Right atrium auricular region (tissue), 2 donors: Measurements from ENCODE around the gene ZGPAT. TPM values are rescaled to one million over a fixed set of nuclear protein-coding genes. Genes with fewer than 3 reads are reported as not detected.
A peak's percentile ranks its signal among the peaks of the same experiment; 100 is the strongest.

Experiments
- DNase-seq: peaks from one replicate; pipeline ENCODE4 v3.0.0-alpha.2; 2019; ENCODE audit warnings: low spot score
- H3K27ac ChIP-seq, 2 donors: fragments of 200-600 bp; sonication (generic); 1 replicate in 1 of 2; 2 replicates in 1 of 2; pipeline ENCODE4 v1.5.1; 2016 to 2019
- H3K27me3 ChIP-seq, 2 donors: fragments of 200-600 bp; sonication (generic); one replicate each; pipeline versions ENCODE4 v1.5.1 to v1.6.0; 2017 to 2019
- H3K36me3 ChIP-seq: fragments of 200-600 bp; sonication (generic); one replicate; pipeline ENCODE4 v1.5.1; 2016
- H3K4me1 ChIP-seq, 2 donors: fragments of 200-600 bp; sonication (generic); one replicate each; pipeline versions ENCODE4 v1.5.1 to v1.6.0; 2017 to 2019
- H3K4me3 ChIP-seq, 2 donors: fragments of 200-600 bp; sonication (generic); 1 replicate in 1 of 2; 2 replicates in 1 of 2; pipeline ENCODE4 v1.5.1; 2017 to 2019; ENCODE audit warnings: mild to moderate bottlenecking in 1 of 2, moderate library complexity in 1 of 2
- H3K9me3 ChIP-seq, 2 donors: fragments of 200-600 bp; sonication (generic); one replicate each; pipeline ENCODE4 v1.5.1; 2019
- total RNA-seq, 2 donors: library from RNA; depleted of rRNA; stranded (reverse); fragments of >200 nt; gene quantifications; one replicate each; pipeline ENCODE4 v1.1.0, GENCODE V29; 2016
- TF ChIP-seq, protein P1 (sequence below), 2 donors: fragments of 200-600 bp; sonication (generic); IDR thresholded peaks; one replicate each; pipeline ENCODE4 v1.5.1; 2019; ENCODE audit warnings: antibody characterized with exemption in 2 of 2

ZGPAT gene
- total RNA-seq, 2 donors from 2014 or later, result 11.9 to 15.1 TPM

DNA sequence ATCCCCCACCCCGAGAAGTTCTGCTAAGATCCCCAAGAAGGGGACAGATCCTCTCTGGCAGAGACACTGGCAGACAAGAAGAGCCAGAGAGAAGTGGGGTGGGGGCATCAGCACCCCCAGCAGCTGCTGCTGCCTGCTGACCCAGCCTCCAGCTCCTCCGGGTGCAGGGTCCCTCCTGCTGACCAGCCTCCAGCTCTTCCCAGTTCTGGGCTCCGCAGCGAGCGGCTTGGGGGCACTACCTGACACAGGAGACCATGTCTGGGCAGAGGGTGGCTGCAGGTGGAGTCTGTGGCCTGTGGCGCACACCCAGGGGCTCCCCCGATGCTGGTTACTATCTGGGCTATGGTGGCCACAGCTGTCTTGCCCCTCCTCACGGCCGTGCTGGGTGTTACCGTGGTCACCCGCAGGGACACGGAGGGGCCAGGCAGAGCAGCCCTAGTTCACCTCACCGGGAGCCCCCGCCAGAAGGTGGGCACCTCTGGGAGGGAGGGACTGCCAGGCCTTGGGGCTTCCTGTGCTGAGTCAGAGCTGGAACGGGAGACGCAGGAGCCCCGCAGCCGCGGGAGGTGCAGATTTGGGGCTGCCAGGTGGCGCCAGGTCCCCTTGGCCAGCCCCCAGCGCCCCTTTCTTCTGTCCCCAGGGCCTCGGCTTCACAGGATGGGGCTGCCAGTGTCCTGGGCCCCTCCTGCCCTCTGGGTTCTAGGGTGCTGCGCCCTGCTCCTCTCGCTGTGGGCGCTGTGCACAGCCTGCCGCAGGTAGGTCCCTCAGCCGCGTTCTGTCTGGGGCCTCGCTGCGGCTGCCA, 29.3 kb downstream of the ZGPAT start:
- TF ChIP-seq, protein P1, sequence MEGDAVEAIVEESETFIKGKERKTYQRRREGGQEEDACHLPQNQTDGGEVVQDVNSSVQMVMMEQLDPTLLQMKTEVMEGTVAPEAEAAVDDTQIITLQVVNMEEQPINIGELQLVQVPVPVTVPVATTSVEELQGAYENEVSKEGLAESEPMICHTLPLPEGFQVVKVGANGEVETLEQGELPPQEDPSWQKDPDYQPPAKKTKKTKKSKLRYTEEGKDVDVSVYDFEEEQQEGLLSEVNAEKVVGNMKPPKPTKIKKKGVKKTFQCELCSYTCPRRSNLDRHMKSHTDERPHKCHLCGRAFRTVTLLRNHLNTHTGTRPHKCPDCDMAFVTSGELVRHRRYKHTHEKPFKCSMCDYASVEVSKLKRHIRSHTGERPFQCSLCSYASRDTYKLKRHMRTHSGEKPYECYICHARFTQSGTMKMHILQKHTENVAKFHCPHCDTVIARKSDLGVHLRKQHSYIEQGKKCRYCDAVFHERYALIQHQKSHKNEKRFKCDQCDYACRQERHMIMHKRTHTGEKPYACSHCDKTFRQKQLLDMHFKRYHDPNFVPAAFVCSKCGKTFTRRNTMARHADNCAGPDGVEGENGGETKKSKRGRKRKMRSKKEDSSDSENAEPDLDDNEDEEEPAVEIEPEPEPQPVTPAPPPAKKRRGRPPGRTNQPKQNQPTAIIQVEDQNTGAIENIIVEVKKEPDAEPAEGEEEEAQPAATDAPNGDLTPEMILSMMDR (IDR thresholded peaks at IDR 0.05), result no peak
- no peaks in the 10 kb centered on the region for H3K9me3 ChIP-seq
- peaks cover 0 to 40% of the 10 kb centered on the region in 2 donors for H3K4me1 ChIP-seq
- no peaks in the 10 kb centered on the region for H3K27me3 ChIP-seq
- H3K4me3 ChIP-seq, result peak overlapping the region in 1 of 2 donors; percentile 29
- no peak overlapping the region for H3K27ac ChIP-seq
- no peak for DNase-seq
- H3K36me3 ChIP-seq, result peaks cover 33% of the 10 kb centered on the region

DNA sequence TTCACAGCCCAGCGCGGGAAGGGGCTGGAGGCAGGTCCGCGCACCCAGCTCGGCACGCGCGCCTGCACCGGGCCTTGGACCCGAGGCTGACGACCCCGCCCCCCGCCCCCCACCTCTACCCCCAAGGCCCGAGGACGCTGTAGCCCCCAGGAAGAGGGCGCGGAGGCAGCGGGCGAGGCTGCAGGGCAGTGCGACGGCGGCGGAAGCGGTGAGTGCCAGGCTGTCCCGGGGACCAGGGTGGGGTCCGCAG, 29.8 kb downstream of the ZGPAT start:
- DNase-seq, result no peak
- H3K4me3 ChIP-seq, result peak overlapping the region in 1 of 2 donors; percentile 29
- TF ChIP-seq, protein P1 (IDR thresholded peaks at IDR 0.05), result no peak

DNA sequence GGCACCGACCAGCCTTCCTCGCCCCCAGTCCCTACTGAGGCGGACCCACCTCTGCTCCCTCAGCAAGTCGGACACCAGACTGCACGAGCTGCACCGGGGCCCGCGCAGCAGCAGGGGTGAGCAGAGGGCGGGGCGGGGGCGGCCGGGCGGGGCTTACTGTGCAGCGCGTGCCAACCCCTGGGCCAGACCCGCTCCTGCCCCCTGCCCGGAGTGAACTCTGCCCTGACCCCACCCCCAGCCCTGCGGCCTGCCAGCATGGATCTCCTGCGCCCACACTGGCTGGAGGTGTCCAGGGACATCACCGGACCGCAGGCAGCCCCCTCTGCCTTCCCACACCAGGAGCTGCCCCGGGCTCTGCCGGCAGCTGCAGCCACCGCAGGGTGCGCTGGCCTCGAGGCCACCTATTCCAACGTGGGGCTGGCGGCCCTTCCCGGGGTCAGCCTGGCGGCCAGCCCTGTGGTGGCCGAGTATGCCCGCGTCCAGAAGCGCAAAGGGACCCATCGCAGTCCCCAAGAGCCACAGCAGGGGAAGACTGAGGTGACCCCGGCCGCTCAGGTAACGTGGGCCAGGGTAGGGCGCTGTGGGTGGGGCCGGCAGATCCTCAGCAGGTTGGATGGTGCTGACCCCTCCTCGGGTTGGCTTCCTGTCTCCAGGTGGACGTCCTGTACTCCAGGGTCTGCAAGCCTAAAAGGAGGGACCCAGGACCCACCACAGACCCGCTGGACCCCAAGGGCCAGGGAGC, 30.3 kb downstream of the ZGPAT start:
- H3K27me3 ChIP-seq, result no peaks in the 10 kb centered on the region
- H3K4me1 ChIP-seq, result peaks cover 0 to 40% of the 10 kb centered on the region in 2 donors
- H3K9me3 ChIP-seq, result no peaks in the 10 kb centered on the region
- peak overlapping the region; percentile 91 to 93 for H3K27ac ChIP-seq
- TF ChIP-seq, protein P1 (IDR thresholded peaks at IDR 0.05), result no peak
- H3K4me3 ChIP-seq, result peak overlapping the region in 1 of 2 donors; percentile 61
- peaks cover 44% of the 10 kb centered on the region for H3K36me3 ChIP-seq
- DNase-seq, result no peak

More for the DNA sequence above, 29.8 kb downstream of the ZGPAT start:
- H3K27me3 ChIP-seq, result no peaks in the 10 kb centered on the region
- peaks cover 39% of the 10 kb centered on the region for H3K36me3 ChIP-seq
- no peak overlapping the region for H3K27ac ChIP-seq
- H3K4me1 ChIP-seq, result peaks cover 0 to 40% of the 10 kb centered on the region in 2 donors
- H3K9me3 ChIP-seq, result no peaks in the 10 kb centered on the region

- Histone ChIP-seq H3K4me1 (peaks cover 0 to 40% of the 10 kb centered on the region in 2 donors), H3K4me3 (peak overlapping the region; percentile 43 to 61), H3K36me3 (peaks cover 44% of the 10 kb centered on the region), H3K9me3 (no peaks in the 10 kb centered on the region), H3K27me3 (no peaks in the 10 kb centered on the region), H3K27ac (peak overlapping the region; percentile 91 to 93)
- TF ChIP-seq, protein P1 (IDR thresholded peaks at IDR 0.05), result no peak
- DNase-seq, result peak; percentile 73
Measured at GRCh38 chr20:63738687-63739129, 30.9 kb downstream of the ZGPAT start.

DNA sequence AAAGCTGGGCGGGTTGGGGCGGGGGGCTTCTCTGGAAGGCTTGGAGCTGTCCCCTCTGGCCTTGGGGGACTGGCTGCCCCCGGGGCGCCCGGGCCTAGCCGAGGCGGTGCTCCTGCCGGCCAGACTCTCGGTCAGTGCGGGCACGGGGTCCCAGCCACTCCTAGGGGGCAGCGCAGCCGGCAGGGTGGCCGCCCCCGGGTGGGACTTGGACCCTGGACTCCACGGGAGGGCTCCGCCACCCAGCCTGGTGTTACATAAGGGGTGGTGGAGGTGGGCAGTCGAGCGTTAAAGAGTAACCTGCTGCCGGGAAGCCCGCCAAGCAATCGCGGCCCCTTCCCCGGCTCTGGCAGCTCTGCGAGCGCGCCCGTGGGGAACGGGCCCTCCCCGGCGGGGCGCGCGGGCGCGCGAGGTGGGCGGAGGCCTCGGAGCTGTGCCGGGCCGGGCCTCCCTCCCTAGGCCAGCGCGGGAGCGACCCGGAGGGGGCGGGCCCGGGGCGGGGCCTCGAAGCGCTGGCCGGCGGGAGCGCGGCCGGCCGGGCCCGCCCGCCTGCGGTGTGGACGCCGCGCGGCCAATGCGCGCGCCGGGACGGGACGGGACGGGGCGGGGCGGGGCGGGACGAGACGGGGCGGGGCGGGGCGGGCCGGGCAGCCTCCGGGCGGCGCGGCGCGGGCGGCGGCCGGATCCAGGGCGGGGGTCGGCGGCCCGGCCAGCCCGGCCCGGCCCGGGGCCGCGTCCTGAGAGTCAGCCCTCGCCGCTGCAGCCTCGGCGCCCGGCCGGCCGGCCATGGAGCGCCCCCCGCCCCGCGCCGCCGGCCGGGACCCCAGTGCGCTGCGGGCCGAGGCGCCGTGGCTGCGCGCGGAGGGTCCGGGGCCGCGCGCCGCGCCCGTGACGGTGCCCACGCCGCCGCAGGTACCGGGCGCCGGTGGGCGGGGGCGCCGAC, 31.6 kb downstream of the ZGPAT start, which contains the start of gene SLC2A4RG:
Gene SLC2A4RG (plus strand): TSS at position 647 of the 940 bp plus-strand sequence. CDS start 137 bp downstream, at position 784.
- no peak for DNase-seq
- H3K36me3 ChIP-seq, result peaks cover 40% of the 10 kb centered on the region
- H3K4me1 ChIP-seq, result peaks cover 0 to 40% of the 10 kb centered on the region in 2 donors
- peak within 1 kb of the TSS; percentile 70 to 74 for H3K4me3 ChIP-seq
- H3K9me3 ChIP-seq, result no peaks in the 10 kb centered on the region
- TF ChIP-seq, protein P1 (IDR thresholded peaks at IDR 0.05), result no peak
- H3K27me3 ChIP-seq, result no peaks in the 10 kb centered on the region
- H3K27ac ChIP-seq, result peak within 1 kb of the TSS; percentile 94
